Fibroblast of pulmonary artery (primary cell): ENCODE data around the gene PITPNB.
A peak's percentile ranks its signal among the peaks of the same experiment; 100 is the strongest.

Source experiments
- DNase-seq: peaks from one replicate; pipeline ENCODE4 v3.0.0-alpha.2; 2010; ENCODE audit warnings: low read depth
- H3K4me3 ChIP-seq: replicated peaks from 2 replicates; pipeline ENCODE4 v1.5.1; 2011; ENCODE audit warnings: low read depth, mild to moderate bottlenecking, control low read depth, low read length, moderate library complexity
- CTCF ChIP-seq: IDR thresholded peaks from 2 replicates; pipeline ENCODE4 v1.5.1; 2011; ENCODE audit warnings: mild to moderate bottlenecking, control low read depth, low read length, inconsistent platforms; ENCODE audit errors: missing control alignments

PITPNB gene

GRCh38 chr22:27811778-27812177, 107.3 kb downstream of the PITPNB start:
- no peak overlapping the region for H3K4me3 ChIP-seq
- DNase-seq, result no peak
- no peak for TF ChIP-seq CTCF

GRCh38 chr22:27810609-27811151, 108.4 kb downstream of the PITPNB start:
- no peak for TF ChIP-seq CTCF
- peak; percentile 50 for DNase-seq
- no peak overlapping the region for H3K4me3 ChIP-seq

- peak; percentile 33 for DNase-seq
Measured at GRCh38 chr22:27809700-27810608, 109.1 kb downstream of the PITPNB start.

GRCh38 chr22:27809226-27809603, 109.8 kb downstream of the PITPNB start:
- H3K4me3 ChIP-seq, result no peak overlapping the region
- no peak for DNase-seq
- no peak for TF ChIP-seq CTCF

More at GRCh38 chr22:27809700-27810608, 109.1 kb downstream of the PITPNB start:
- TF ChIP-seq CTCF, result no peak
- H3K4me3 ChIP-seq, result no peak overlapping the region

GRCh38 chr22:27808451-27809225, 110.4 kb downstream of the PITPNB start:
- DNase-seq, result no peak
- no peak overlapping the region for H3K4me3 ChIP-seq
- TF ChIP-seq CTCF, result no peak

GRCh38 chr22:27805841-27806240, 113.2 kb downstream of the PITPNB start:
- DNase-seq, result no peak
- no peak overlapping the region for H3K4me3 ChIP-seq
- no peak for TF ChIP-seq CTCF
